Heart left ventricle (tissue), 16 donors: ENCODE data around the gene SUPT3H. TPM values are rescaled to one million over a fixed set of nuclear protein-coding genes. Genes with fewer than 3 reads are reported as not detected.

Source experiments
- ATAC-seq, 4 donors: fragments of 200-7000 bp; cut with Tn5 transposase; one replicate each; pipeline ENCODE4 v1.9.1; 2020 to 2022; ENCODE audit warnings: moderate library complexity in 4 of 4, mild to moderate bottlenecking in 3 of 4, moderate number of reproducible peaks in 1 of 4
- DNase-seq, 5 donors: peaks; one replicate each; pipeline ENCODE4 v3.0.0-alpha.2; 2020
- H3K27ac ChIP-seq, 12 donors: fragments of 200-600 bp; sonication (generic) in 4 of 12; one replicate each; pipeline versions ENCODE4 v1.5.0 to v1.8.0; 2016 to 2022; ENCODE audit warnings: mild to moderate bottlenecking in 2 of 12
- H3K27me3 ChIP-seq, 9 donors: fragments of 200-600 bp; sonication (generic) in 2 of 9; one replicate each; pipeline versions ENCODE4 v1.5.1 to v1.8.0; 2016 to 2022; ENCODE audit warnings: mild to moderate bottlenecking in 3 of 9
- H3K36me3 ChIP-seq, 9 donors: fragments of 200-600 bp; sonication (generic) in 2 of 9; one replicate each; pipeline versions ENCODE4 v1.5.0 to v1.8.0; 2018 to 2022; ENCODE audit warnings: mild to moderate bottlenecking in 2 of 9
- H3K4me1 ChIP-seq, 12 donors: fragments of 200-600 bp; sonication (generic) in 4 of 12; one replicate each; pipeline versions ENCODE4 v1.5.0 to v1.8.0; 2016 to 2022; ENCODE audit warnings: mild to moderate bottlenecking in 3 of 12
- H3K4me3 ChIP-seq, 12 donors: fragments of 200-600 bp; sonication (generic) in 4 of 12; one replicate each; pipeline versions ENCODE4 v1.5.0 to v1.8.0; 2017 to 2022; ENCODE audit warnings: mild to moderate bottlenecking in 9 of 12, moderate library complexity in 4 of 12
- H3K9me3 ChIP-seq, 12 donors: fragments of 200-600 bp; sonication (generic) in 4 of 12; one replicate each; pipeline versions ENCODE4 v1.5.0 to v1.8.0; 2016 to 2022; ENCODE audit warnings: mild to moderate bottlenecking in 1 of 12
- CTCF ChIP-seq, 12 donors: fragments of 200-600 bp; sonication (generic) in 4 of 12; IDR thresholded peaks; one replicate each; pipeline versions ENCODE4 v1.5.0 to v1.8.0; 2018 to 2022; ENCODE audit warnings: antibody characterized with exemption in 12 of 12, mild to moderate bottlenecking in 5 of 12
- POLR2A ChIP-seq, 2 donors: fragments of 450-650 bp; IDR thresholded peaks; one replicate each; pipeline ENCODE4 v1.6.1; 2017; ENCODE audit warnings: antibody characterized with exemption in 2 of 2, mild to moderate bottlenecking in 2 of 2, moderate library complexity in 2 of 2
- WGBS, 4 donors: extraction: QIAGEN DNeasy Blood & Tissue Kit in 2 of 4; methylation state at CpG; one replicate each; pipeline versions ENCODE4 v1.1.5 to v1.1.7; 2013 to 2018; 5-methylcytosine and 5-hydroxymethylcytosine counted together
- intact Hi-C, 10 donors: fragments of 100-400 bp; cut with DNase I; formaldehyde crosslinking; loops; one replicate each; pipeline versions ENCODE4 v1.11.1 to v1.14.2; 2022
- polyA plus RNA-seq, 2 donors: library from polyadenylated mRNA; stranded (reverse); fragments of 200-250 nt; gene quantifications; one replicate each; pipeline ENCODE4 v1.2.3, GENCODE V29; 2013
- total RNA-seq, 9 donors: library from RNA; depleted of rRNA in 2 of 9; stranded (reverse); fragments of >200 nt in 2 of 9; fragmentation: NEBNext Ultra II Directional in 3 of 9; extraction: Animal tissue kit (Norgen Biotek cat#: 25700) in 3 of 9; gene quantifications; one replicate each; pipeline versions ENCODE4 v1.1.0 to v1.2.4, GENCODE V29; 2016 to 2023
- donor health status: ischemic (EF 13 %, LVEDD 7.1; RV severe dilation, severe dysfunction).
- donor health status: healthy with polysubstance abuse.
- donor health status: DM: no; HTN: yes; CAD: no.
- donor health status: DM: no; HTN: no; CAD: no.
- donor health status: ischemic (EF 25% LVEDD 6.9; RV normal size, moderate dysfunction).
- donor health status: ischemic (EF 25% LVEDD 5.7; RV mildly dilated, moderate dysfunction).
- donor health status: healthy.
- donor health status: DM: yes; HTN: yes; CAD: no.
- donor health status: ischemic (EF 35%, LVEDD 5.7; RV mildly dilated, moderate dysfunction).
- donor health status: nonischemic (EF 11% LVEDD 7.7; RV severe dilation, severe dysfunction).
- donor health status: DM: yes; HTN: yes; CAD: no.
- donor health status: PGD.
- donor health status: ischemic (EF 29% LVEDD 5.4; RV normal size, mild dysfunction).
- donor health status: nonischemic (EF 23%, LVEDD 6.1; RV moderate dilation, normal function).

The SUPT3H gene
- total and polyA plus RNA-seq, 11 donors, result 1.5 to 8.1 (median 4.1) TPM

- TF ChIP-seq POLR2A (IDR thresholded peaks at IDR 0.05) (no peak), CTCF (IDR thresholded peaks at IDR 0.05) (no peak)
- ATAC-seq (no peak), DNase-seq (no peak)
- H3K4me1 ChIP-seq, result no peaks in the 10 kb centered on the region
- 79 to 93% (median 82%) methylated on average over 4 of the region's 4 CpGs for WGBS, 4 donors
- H3K9me3 ChIP-seq, result peaks cover 0 to 12% (median 0%) of the 10 kb centered on the region in 12 donors
- H3K4me3 ChIP-seq, result no peak overlapping the region
- no peaks in the 10 kb centered on the region for H3K36me3 ChIP-seq
- peaks cover 0 to 8% (median 0%) of the 10 kb centered on the region in 9 donors for H3K27me3 ChIP-seq
- H3K27ac ChIP-seq, result no peak overlapping the region
- intact Hi-C loops, result no loop called here
Measured at GRCh38 chr6:45394586-45395095, 16.9 kb upstream of the SUPT3H start.

GRCh38 chr6:45388328-45388727 lies 10.6 kb upstream of the SUPT3H start:
- H3K36me3 ChIP-seq, result no peaks in the 10 kb centered on the region
- peaks cover 0 to 12% (median 0%) of the 10 kb centered on the region in 12 donors for H3K9me3 ChIP-seq
- TF ChIP-seq CTCF (IDR thresholded peaks at IDR 0.05) (no peak), POLR2A (IDR thresholded peaks at IDR 0.05) (no peak)
- no peaks in the 10 kb centered on the region for H3K4me1 ChIP-seq
- no peak for DNase-seq
- WGBS, 4 donors, result 74 to 86% (median 75%) methylated on average over 3 of the region's 3 CpGs
- intact Hi-C loops, result no loop called here
- H3K4me3 ChIP-seq, result no peak overlapping the region
- ATAC-seq, result no peak
- H3K27me3 ChIP-seq, result no peaks in the 10 kb centered on the region
- H3K27ac ChIP-seq, result no peak overlapping the region

GRCh38 chr6:45387236-45387635 lies 9.5 kb upstream of the SUPT3H start:
- Histone ChIP-seq H3K36me3 (no peaks in the 10 kb centered on the region), H3K9me3 (peaks cover 0 to 1% (median 0%) of the 10 kb centered on the region in 12 donors), H3K27ac (no peak overlapping the region), H3K4me1 (no peaks in the 10 kb centered on the region), H3K27me3 (no peaks in the 10 kb centered on the region), H3K4me3 (no peak overlapping the region)
- DNase-seq (no peak), ATAC-seq (no peak)
- no peak for TF ChIP-seq POLR2A (IDR thresholded peaks at IDR 0.05)
- no peak for TF ChIP-seq CTCF (IDR thresholded peaks at IDR 0.05)
- intact Hi-C loops, result no loop called here
- WGBS, 4 donors, result 95 to 96% (median 96%) methylated on average over 5 of the region's 5 CpGs

- no peak overlapping the region for H3K27ac ChIP-seq
- no peak for TF ChIP-seq CTCF (IDR thresholded peaks at IDR 0.05)
- no peak for TF ChIP-seq POLR2A (IDR thresholded peaks at IDR 0.05)
- no peak for ATAC-seq
- no peaks in the 10 kb centered on the region for H3K9me3 ChIP-seq
- H3K4me3 ChIP-seq, result no peak overlapping the region
- DNase-seq, result no peak
- H3K4me1 ChIP-seq, result no peaks in the 10 kb centered on the region
- no peaks in the 10 kb centered on the region for H3K36me3 ChIP-seq
- H3K27me3 ChIP-seq, result no peaks in the 10 kb centered on the region
- WGBS, 4 donors, result 75 to 87% (median 80%) methylated on average over 3 of the region's 3 CpGs
- intact Hi-C loops, result no loop called here
Measured at GRCh38 chr6:45386501-45386900, 8.8 kb upstream of the SUPT3H start.
